Gastrocnemius medialis (tissue), 4 donors: ENCODE measurements around the gene NSFL1C. TPM values are rescaled to one million over a fixed set of nuclear protein-coding genes. Genes with fewer than 3 reads are reported as not detected.

Source experiments
- ATAC-seq, 2 donors: fragments of 150-250 bp; one replicate each; pipeline ENCODE4 v1.9.1; 2016
- DNase-seq, 2 donors: peaks; one replicate each; pipeline ENCODE4 v3.0.0-alpha.2; 2019
- H3K27ac ChIP-seq, 4 donors: fragments of 200-600 bp; sonication (generic); 1 replicate in 1 of 4; 2 replicates in 3 of 4; pipeline ENCODE4 v1.5.1; 2016 to 2018; ENCODE audit warnings: mild to moderate bottlenecking in 2 of 4, moderate library complexity in 1 of 4
- H3K27me3 ChIP-seq, 3 donors: fragments of 200-600 bp; sonication (generic) in 2 of 3; 1 replicate in 1 of 3; 2 replicates in 2 of 3; pipeline versions ENCODE4 v1.5.1 to v1.6.0; 2016 to 2019; ENCODE audit warnings: mild to moderate bottlenecking in 1 of 3, moderate library complexity in 1 of 3
- H3K36me3 ChIP-seq, 2 donors: fragments of 200-600 bp; sonication (generic) in 1 of 2; one replicate each; pipeline ENCODE4 v1.5.1; 2017 to 2018
- H3K4me1 ChIP-seq, 2 donors: fragments of 200-600 bp; sonication (generic) in 1 of 2; one replicate each; pipeline ENCODE4 v1.5.1; 2016 to 2017; ENCODE audit warnings: mild to moderate bottlenecking in 2 of 2
- H3K4me3 ChIP-seq, 4 donors: fragments of 200-600 bp; sonication (generic) in 3 of 4; 1 replicate in 1 of 4; 2 replicates in 3 of 4; pipeline ENCODE4 v1.5.1; 2016 to 2019; ENCODE audit warnings: mild to moderate bottlenecking in 2 of 4
- H3K9me3 ChIP-seq, 3 donors: fragments of 200-600 bp; sonication (generic) in 2 of 3; 1 replicate in 1 of 3; 2 replicates in 2 of 3; pipeline ENCODE4 v1.5.1; 2016 to 2019
- CTCF ChIP-seq, 5 experiments: fragments of 450-650 bp in 3 of 5; fragments of 200-600 bp in 2 of 5; sonication (generic) in 2 of 5; IDR thresholded peaks in 4 of 5; conservative IDR thresholded peaks in 1 of 5; 1 replicate in 4 of 5; 2 replicates in 1 of 5; pipeline ENCODE4 v1.5.1; 2016 to 2019; ENCODE audit warnings: antibody characterized with exemption in 5 of 5, mild to moderate bottlenecking in 3 of 5, moderate library complexity in 3 of 5
- POLR2A ChIP-seq, 2 donors: fragments of 450-650 bp; IDR thresholded peaks; one replicate each; pipeline ENCODE4 v1.6.1; 2017; ENCODE audit warnings: antibody characterized with exemption in 2 of 2, mild to moderate bottlenecking in 2 of 2, moderate library complexity in 2 of 2
- in situ Hi-C, 4 donors: fragments of 200-750 bp; cut with MboI; loops; one replicate each; pipeline versions ENCODE4 v1.15.0 to v1.8.0; 2017; ENCODE audit warnings: low sequenced_read_pairs in 4 of 4
- intact Hi-C: fragments of 100-400 bp; cut with DNase I; formaldehyde crosslinking; loops from one replicate; pipeline ENCODE4 v1.15.1; 2023; ENCODE audit warnings: low total_unique reads
- total RNA-seq, 4 donors: library from RNA; depleted of rRNA; stranded (reverse); fragments of >200 nt; gene quantifications; one replicate each; pipeline versions ENCODE4 v1.1.0 to v1.2.3, GENCODE V29; 2016

The NSFL1C gene
- total RNA-seq = 10 to 100 TPM; 68.0 to 91.4 (median 80.6) TPM

- Histone ChIP-seq H3K27ac (peak within 1 kb of the TSS; percentile 92 to 98 (median 95)), H3K36me3 (peaks cover 0 to 15% of the 10 kb centered on the region in 2 donors), H3K4me1 (peaks cover 25 to 39% of the 10 kb centered on the region in 2 donors), H3K4me3 (peak within 1 kb of the TSS; percentile 84 to 98 (median 96)), H3K9me3 (no peaks in the 10 kb centered on the region), H3K27me3 (no peaks in the 10 kb centered on the region)
- intact Hi-C loops (loop anchor here (1.0 to 10.0 kb wide), 7 partner anchors 73 to 1004 kb away; partner anchors contain the start of genes FAM110A, FKBP1A, PSMF1 and SNRPB), in situ Hi-C loops (loop anchor here (25.0 kb wide), 2 partner anchors 329 to 354 kb away; partner anchors contain the start of gene PSMF1 (in 1 of the 4))
- TF ChIP-seq CTCF (IDR thresholded peaks at IDR 0.05 in 4 of 5, conservative IDR thresholded peaks at IDR 0.05 in 1 of 5) = peak; percentile 85 to 100 (median 99)
- peak; percentile 75 to 93 for TF ChIP-seq POLR2A (IDR thresholded peaks at IDR 0.05)
- ATAC-seq (peak; percentile 92 to 93), DNase-seq (peak; percentile 91 to 92)
These were observed at the start of gene NSFL1C for GRCh38 chr20:1466211-1467081. NSFL1C (minus strand) TSS chr20:1466849; CDS start chr20:1466824, 25 bp downstream.

GRCh38 chr20:1513801-1514200, 47.2 kb upstream of the NSFL1C start:
- Histone ChIP-seq H3K27ac (no peak overlapping the region), H3K27me3 (no peaks in the 10 kb centered on the region), H3K4me1 (no peaks in the 10 kb centered on the region), H3K36me3 (no peaks in the 10 kb centered on the region), H3K9me3 (no peaks in the 10 kb centered on the region), H3K4me3 (no peak overlapping the region)
- no peak for ATAC-seq
- TF ChIP-seq CTCF (IDR thresholded peaks at IDR 0.05 in 4 of 5, conservative IDR thresholded peaks at IDR 0.05 in 1 of 5) = no peak
- TF ChIP-seq POLR2A (IDR thresholded peaks at IDR 0.05) = no peak
- in situ Hi-C loops (no loop called here), intact Hi-C loops (no loop called here)
- no peak for DNase-seq

GRCh38 chr20:1509237-1509636, 42.6 kb upstream of the NSFL1C start:
- Histone ChIP-seq H3K4me3 (no peak overlapping the region), H3K4me1 (no peaks in the 10 kb centered on the region), H3K36me3 (no peaks in the 10 kb centered on the region), H3K9me3 (no peaks in the 10 kb centered on the region), H3K27me3 (no peaks in the 10 kb centered on the region), H3K27ac (no peak overlapping the region)
- ATAC-seq (no peak), DNase-seq (no peak)
- TF ChIP-seq CTCF (IDR thresholded peaks at IDR 0.05 in 4 of 5, conservative IDR thresholded peaks at IDR 0.05 in 1 of 5) (no peak), POLR2A (IDR thresholded peaks at IDR 0.05) (no peak)
- intact Hi-C loops (no loop called here), in situ Hi-C loops (no loop called here)

GRCh38 chr20:1508574-1508973, 41.9 kb upstream of the NSFL1C start:
- Histone ChIP-seq H3K36me3 (no peaks in the 10 kb centered on the region), H3K4me1 (no peaks in the 10 kb centered on the region), H3K27me3 (no peaks in the 10 kb centered on the region), H3K4me3 (no peak overlapping the region), H3K9me3 (no peaks in the 10 kb centered on the region), H3K27ac (no peak overlapping the region)
- ATAC-seq (no peak), DNase-seq (no peak)
- TF ChIP-seq POLR2A (IDR thresholded peaks at IDR 0.05) (no peak), CTCF (IDR thresholded peaks at IDR 0.05 in 4 of 5, conservative IDR thresholded peaks at IDR 0.05 in 1 of 5) (no peak)
- intact Hi-C loops = no loop called here
- in situ Hi-C loops = no loop called here
